ENCODE results near the gene TFE3. TPM values are rescaled to one million over a fixed set of nuclear protein-coding genes. Genes with fewer than 3 reads are reported as not detected.

Gene TFE3
- total RNA-seq, 1 experiment from 2014 or later = 56.8 TPM

DNA sequence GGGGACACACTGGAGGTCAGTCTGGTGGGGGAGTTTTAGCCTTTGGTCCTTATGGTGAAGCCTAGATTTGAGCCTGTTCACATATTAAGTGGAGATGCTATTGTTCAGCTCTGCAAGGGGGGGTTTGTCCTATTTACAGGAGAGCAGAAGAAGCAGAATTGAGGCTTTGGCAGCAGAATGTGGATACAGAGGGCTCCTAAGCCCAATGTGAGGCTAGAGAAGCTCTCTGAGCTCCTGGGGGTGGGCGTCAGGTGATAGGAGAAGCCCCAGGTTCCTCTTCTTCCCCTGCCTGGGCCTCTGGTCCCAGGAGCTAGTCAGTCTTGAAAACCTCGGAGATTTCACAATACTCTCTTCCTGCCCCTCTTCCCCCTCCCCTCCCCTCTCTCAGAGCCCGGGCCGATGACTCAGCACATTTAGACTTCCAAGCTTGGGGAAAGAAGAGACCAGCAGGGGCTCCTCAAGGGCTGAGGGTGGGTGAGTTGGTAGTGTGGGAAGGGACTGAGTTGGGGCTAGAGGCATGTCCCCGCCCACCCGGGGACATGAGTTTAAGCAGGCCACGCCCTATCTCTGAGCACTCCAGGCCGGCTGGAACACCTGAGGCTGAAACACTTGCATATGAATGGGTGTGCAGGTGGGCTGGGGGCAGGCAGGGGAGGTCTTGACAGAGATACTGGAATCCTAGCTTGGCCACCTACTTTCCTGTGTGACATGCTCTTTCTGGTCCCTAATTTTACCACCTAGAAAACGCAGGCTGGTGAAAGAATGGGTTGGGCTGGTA lies 3.4 kb downstream of the TFE3 start:
- H3K36me3 ChIP-seq (ENCODE audit: insufficient read depth, low read length, poor library complexity, severe bottlenecking) = peaks cover 31% of the 10 kb centered on the region
- ChIA-PET POLR2A (ENCODE audit: low non-redundant PET) (interaction anchor here (0.7 kb wide), 1 partner anchor 13 kb away, joined by 5 read pairs; no protein-coding TSS in a partner anchor), CTCF (interaction anchor here (0.6 to 1.1 kb wide), 2 partner anchors 391 to 1774 kb away, joined by 3 to 10 read pairs; partner anchors contain the start of gene SHROOM4)
- peaks cover 17% of the 10 kb centered on the region for H3K4me1 ChIP-seq (ENCODE audit: insufficient read depth, low read length, poor library complexity, severe bottlenecking)
- H3K27ac ChIP-seq (ENCODE audit: low read depth, low read length, poor library complexity, severe bottlenecking) = peak overlapping the region; percentile 85
- BruUV-seq (replicated peaks) = no TSS peak
- H3K9me3 ChIP-seq (ENCODE audit: low read depth, low read length, poor library complexity, severe bottlenecking) = no peaks in the 10 kb centered on the region
- H3K4me3 ChIP-seq (ENCODE audit: low read depth, low read length, poor library complexity, severe bottlenecking) = peak overlapping the region; percentile 32
- no peaks in the 10 kb centered on the region for H3K27me3 ChIP-seq (replicated peaks; ENCODE audit: insufficient read depth, low read depth, low read length, poor library complexity)
- DNase-seq (ENCODE audit: low spot score) = peak; percentile 97
- TF ChIP-seq CTCF (conservative IDR thresholded peaks at IDR 0.05; ENCODE audit: low read depth, low read length) = no peak
- TF ChIP-seq EZH2 (IDR thresholded peaks at IDR 0.05; ENCODE audit: borderline replicate concordance, low read depth, low read length, poor library complexity, severe bottlenecking) = no peak
- intact Hi-C loops (cut with micrococcal nuclease; ENCODE audit: unreplicated experiment) = no loop called here

DNA sequence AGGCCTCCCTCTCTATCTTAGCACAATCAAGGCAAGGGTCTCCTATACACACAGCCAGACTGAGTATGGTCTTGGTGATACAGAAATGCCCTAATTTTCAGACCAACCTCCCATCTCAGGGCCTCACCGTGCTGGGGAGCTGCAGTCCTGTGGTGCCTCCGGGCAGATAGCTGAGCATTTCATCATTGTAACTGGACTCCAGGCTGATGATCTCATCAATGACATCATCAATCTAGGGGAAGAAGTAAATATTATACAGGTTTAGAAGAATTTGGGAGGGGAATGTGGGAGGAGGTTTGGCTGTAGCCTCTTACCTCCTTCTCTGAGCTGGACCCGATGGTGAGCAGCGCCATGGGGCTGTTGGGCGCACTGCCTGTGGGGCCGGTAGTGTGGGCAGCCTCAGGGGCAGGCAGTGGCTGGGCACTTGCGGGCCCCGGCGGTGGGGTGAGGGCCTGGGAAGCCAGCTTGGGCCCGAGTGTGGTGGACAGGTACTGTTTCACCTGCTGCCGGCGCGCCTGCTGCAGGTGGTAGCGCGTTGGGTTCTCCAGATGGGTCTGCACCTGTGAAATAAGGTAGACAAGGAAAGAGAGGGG lies 5.2 kb downstream of the TFE3 start:
- TF ChIP-seq EZH2 (IDR thresholded peaks at IDR 0.05; ENCODE audit: borderline replicate concordance, low read depth, low read length, poor library complexity, severe bottlenecking) = no peak
- TF ChIP-seq CTCF (conservative IDR thresholded peaks at IDR 0.05; ENCODE audit: low read depth, low read length) = no peak
- Histone ChIP-seq H3K4me1 (ENCODE audit: insufficient read depth, low read length, poor library complexity, severe bottlenecking) (peaks cover 17% of the 10 kb centered on the region), H3K27me3 (replicated peaks; ENCODE audit: insufficient read depth, low read depth, low read length, poor library complexity) (no peaks in the 10 kb centered on the region), H3K27ac (ENCODE audit: low read depth, low read length, poor library complexity, severe bottlenecking) (no peak overlapping the region), H3K4me3 (ENCODE audit: low read depth, low read length, poor library complexity, severe bottlenecking) (no peak overlapping the region), H3K9me3 (ENCODE audit: low read depth, low read length, poor library complexity, severe bottlenecking) (no peaks in the 10 kb centered on the region), H3K36me3 (ENCODE audit: insufficient read depth, low read length, poor library complexity, severe bottlenecking) (peaks cover 37% of the 10 kb centered on the region)
- no peak for DNase-seq (ENCODE audit: low spot score)
- BruUV-seq (replicated peaks) = no TSS peak
- ChIA-PET POLR2A (ENCODE audit: low non-redundant PET) (no interaction called here), CTCF (no interaction called here)
- intact Hi-C loops (cut with micrococcal nuclease; ENCODE audit: unreplicated experiment) = no loop called here

- CTCF ChIA-PET = no interaction called here
- no peak for DNase-seq (ENCODE audit: low spot score)
- Histone ChIP-seq H3K27ac (ENCODE audit: low read depth, low read length, poor library complexity, severe bottlenecking) (no peak overlapping the region), H3K4me1 (ENCODE audit: insufficient read depth, low read length, poor library complexity, severe bottlenecking) (no peaks in the 10 kb centered on the region), H3K4me3 (ENCODE audit: low read depth, low read length, poor library complexity, severe bottlenecking) (no peak overlapping the region), H3K27me3 (replicated peaks; ENCODE audit: insufficient read depth, low read depth, low read length, poor library complexity) (no peaks in the 10 kb centered on the region), H3K36me3 (ENCODE audit: insufficient read depth, low read length, poor library complexity, severe bottlenecking) (peaks cover 11% of the 10 kb centered on the region), H3K9me3 (ENCODE audit: low read depth, low read length, poor library complexity, severe bottlenecking) (no peaks in the 10 kb centered on the region)
- TF ChIP-seq EZH2 (IDR thresholded peaks at IDR 0.05; ENCODE audit: borderline replicate concordance, low read depth, low read length, poor library complexity, severe bottlenecking) (no peak), CTCF (conservative IDR thresholded peaks at IDR 0.05; ENCODE audit: low read depth, low read length) (no peak)
- intact Hi-C loops (cut with micrococcal nuclease; ENCODE audit: unreplicated experiment) = no loop called here
- BruUV-seq (replicated peaks) = no TSS peak
- POLR2A ChIA-PET (ENCODE audit: low non-redundant PET) = no interaction called here
Observed at GRCh38 chrX:49030283-49030682, 12.9 kb downstream of the TFE3 start.
